CD4-positive, alpha-beta T cell treated with Interleukin-10 for 1 hour (primary cell): ENCODE results near the gene LMAN2L.

Experiments
- DNase-seq: peaks from one replicate; pipeline ENCODE4 v3.0.0-alpha.2; 2020

LMAN2L gene

DNA sequence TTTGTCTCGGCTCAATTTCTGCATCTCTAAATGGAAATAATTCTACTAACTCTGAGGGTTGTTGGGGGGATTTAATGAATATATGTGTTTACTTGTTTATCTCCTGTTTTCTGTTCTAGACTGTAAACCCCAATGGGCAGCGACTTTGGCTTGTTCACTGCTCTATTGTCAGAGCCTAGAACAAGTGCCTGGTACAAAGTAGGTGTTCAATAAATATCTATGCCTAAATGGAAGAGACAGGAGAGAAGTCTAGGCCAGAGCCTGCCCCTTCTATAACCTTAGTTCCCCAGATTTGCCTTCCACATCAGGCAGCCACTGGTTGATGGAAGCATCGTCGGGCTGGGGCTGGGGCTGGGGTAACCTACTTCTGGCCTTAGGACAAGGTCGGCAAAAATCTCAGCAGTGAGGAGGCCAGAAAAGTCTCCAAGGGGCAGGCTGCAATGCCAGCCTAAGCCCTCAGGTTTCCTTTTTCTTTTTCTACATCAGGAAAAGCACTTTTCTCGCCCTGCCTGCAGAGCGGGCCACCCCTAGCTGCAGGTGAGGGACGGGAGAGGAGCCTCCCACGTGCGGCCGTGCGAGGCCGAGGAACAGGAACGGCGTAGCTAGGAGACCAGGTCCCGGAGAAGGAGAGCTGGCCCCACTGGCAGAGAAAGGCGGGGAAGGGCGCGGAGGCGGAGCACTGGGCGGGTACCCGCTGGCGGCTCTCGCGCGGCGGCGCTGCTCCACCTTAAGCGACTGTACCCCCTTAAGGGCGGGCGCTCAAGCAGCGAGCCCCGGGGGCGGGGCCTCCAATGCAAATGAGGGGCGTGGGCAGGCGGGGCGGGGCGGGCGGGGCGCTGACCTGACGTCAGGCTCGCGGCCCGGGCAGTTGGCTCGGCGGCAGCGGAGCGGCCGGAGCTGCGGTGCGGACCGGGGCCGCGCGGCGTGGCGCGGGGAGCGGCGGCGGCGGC, 20.4 kb upstream of the LMAN2L start, which contains the start of gene CNNM4:
Gene CNNM4 (plus strand): TSS at position 867 of the 950 bp plus-strand sequence. CDS start 98 bp downstream, outside the sequence.
- DNase-seq, result peak; percentile 91

DNA sequence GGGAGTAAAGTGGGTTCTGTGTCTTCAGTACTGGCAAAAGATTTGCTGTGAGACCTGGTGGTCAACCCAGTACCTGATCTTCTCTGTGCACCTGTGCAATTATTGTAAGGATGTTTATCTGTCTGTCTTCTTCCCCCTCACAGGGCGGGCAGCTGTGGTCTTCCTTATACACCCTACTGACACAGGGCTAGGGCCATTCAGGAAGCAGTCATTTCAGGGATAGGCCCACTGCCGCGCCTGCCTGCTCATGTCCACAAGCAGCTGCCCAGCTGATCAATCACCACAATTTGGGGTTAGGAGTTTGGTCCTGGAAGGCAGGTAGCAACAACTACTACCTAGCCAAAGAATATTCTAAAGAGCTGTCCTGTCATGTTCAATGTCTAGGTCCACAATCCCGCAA, 19.7 kb upstream of the LMAN2L start:
- DNase-seq, result no peak

DNA sequence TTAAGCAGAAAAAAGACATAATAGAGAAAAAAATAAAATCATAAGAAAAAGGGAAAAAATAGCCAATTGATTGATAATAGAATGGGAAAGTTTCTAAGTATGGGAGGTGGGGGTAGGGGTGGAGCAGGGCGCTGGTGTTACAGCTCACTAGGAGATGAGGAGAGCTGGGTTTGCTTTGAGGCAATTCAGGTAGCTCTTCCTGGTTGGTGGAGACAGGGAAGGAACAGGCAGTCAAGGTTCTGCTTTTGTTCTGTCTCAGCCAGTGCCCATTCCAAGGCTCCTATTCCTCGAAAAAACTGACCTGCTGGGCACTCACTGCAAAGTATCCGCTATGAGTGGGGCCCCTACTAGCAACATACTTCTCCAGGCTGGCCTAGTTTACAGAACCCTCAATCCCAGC, 19.1 kb upstream of the LMAN2L start:
- no peak for DNase-seq

DNA sequence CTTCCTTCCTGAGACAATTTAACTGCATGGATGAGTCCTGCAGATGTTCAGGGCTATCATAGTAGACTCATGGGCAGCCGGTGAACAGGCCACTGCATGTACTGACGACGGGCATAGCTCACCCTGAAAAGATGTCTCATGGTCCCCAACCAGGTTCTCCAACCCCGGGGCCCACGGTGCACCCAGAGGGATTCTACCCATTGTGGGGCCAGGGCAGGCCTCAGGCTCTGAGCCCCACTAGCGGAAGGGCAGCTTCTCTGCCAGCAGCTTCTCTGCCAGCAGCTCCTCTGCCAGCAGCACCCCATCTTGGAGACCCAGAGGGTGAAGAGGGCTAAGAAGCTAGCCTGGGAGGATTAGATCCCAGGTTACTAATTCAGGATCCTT, 17.6 kb upstream of the LMAN2L start:
- no peak for DNase-seq

DNA sequence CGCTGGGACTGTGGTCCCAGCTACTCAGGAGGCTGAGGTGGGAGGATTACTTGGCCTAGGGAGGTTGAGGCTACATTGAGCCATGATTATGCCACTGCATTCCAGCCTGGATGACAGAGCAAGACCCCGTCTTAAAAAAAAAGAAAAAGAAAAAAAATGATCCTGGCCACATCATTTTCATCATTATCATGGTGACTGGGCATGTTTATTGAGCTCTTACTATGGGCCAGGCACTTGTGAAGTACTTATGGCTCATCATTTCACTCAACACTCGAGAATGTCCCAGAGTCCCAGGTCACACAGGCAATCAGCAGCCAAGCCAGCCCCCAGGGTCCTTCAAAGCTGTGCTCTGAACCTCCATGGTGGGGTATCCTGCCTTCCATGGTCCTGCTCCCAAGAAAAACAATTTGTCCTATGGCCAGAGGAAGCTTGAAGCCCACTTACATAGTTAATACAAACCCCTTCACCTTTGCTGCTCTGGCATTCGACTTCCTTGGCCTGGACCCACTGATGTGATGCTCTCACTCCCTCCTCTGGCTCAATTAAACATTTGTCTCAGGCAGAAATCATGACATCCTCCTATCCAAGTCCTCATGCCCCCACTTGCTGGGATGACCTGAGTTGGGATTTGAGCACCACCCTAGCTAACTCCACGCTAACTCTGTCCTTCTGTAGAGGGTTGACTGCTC, 17.1 kb upstream of the LMAN2L start:
- DNase-seq, result no peak

DNA sequence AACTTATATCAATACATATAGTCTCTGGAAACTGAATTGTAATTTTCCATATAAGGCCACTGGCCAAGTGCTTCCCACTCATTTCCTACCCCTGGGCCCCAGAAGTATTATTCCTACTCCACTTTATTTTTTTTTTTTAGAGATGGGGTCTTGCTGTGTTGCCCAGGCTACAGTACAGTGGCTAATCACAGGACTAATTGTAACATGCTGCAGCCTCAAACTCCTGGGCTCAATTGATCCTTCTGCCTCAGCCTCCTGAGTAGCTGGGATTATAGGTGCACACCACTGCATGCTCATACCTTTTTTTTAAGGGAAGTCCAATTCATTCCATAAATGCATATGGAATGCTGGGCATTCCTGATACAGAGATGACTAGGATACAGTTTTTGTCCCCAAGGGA, 14.5 kb upstream of the LMAN2L start:
- DNase-seq, result no peak

DNA sequence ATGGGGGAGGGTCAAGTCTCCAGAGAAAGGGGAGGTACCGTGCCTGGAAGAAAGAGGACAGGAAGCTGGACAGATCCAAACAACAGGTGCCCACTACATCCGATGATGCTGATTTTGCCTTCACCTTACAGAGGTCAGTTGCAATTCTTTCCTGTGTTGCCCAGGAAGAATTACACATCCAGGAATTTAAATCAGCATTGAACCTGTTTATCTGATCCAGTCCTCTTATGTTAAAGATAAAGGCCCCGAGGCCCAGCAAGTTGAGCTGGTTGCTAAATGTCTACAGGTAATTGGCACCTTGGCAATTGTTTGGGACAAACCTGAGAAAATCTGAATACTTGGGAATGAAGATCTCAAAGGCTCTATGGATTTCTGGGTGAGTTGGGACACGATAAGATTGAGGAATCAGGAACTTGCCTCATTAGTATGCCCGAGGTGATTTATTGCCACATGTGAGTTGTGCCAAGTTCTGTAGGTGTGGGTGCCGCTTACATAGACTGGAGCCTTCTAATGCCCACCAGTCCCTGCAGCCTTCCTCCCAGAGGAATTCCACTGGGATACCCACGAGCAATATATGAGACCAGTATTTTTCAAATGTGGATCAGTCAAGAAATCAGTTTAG, 13.9 kb upstream of the LMAN2L start:
- DNase-seq, result no peak

DNA sequence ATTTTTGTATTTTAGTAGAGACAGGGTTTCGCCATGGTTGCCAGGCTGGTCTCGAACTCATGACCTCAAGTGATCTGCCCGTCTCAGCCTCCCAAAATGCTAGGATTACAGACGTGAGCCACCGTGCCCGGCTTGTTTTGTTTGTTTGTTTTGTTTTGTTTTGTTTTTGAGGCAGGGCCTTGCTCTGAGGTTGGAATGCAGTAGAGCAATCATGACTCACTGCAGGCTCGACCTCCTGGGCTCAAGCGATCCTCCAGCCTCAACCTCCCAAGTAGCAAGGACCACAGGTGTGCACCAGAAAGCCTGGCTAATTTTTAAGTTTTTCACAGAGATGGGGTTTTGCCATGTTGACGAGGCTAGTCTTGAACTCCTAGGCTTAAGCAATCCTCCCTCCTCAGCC, 11.9 kb upstream of the LMAN2L start:
- no peak for DNase-seq

DNA sequence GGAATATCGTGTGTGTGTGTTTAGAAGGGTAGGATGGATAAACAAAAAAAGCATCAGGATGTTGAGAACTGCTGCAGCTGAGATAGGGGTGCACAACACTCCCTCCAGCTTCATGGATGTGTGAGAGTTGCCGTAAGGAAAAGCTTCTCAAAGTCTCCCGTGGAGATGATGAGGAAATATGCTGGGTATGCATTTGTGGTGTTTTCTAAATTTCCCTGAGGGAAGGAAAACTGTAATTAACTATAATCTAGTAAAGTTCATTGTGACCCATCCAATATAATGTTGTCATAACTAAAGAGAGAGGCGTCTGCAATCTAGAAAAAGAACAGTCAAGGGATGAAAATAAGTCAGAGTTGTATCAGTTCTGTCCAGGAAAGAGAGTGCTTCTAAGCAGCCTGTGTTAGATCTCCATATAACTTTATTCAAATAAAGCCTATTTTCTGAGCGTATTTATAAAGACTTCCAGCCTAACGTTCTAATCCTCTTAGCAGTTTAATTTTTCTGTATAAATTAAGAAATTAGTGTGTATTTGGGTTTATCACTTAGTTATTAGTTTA, 7.3 kb upstream of the LMAN2L start:
- DNase-seq, result no peak

DNA sequence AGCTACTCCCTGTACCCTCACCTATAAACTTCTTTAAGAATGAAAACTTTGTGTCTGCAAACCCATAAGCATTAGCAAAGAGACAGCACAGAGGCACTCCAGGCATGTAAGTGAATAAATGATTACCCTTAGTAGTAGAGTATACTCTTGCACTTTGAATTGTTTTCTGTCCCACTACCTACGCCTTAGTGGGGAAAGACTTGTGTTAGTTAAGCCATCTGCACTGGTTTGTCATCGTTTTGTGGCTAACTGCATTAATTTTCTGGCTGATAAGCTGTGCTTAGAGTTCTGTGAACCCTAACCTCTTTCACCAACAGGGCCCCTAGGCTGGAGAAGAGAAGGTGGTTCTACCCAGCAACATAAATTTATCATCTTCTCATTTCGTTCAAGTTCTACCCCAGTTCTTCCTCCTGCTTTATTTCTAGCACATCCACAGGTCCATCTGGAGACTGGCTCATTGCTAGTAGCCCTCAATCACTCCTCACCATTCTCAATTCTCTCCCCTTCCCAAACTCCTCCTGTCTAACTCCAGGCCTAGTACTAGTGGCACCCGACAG, 710 bp downstream of the LMAN2L start:
- DNase-seq, result no peak

DNA sequence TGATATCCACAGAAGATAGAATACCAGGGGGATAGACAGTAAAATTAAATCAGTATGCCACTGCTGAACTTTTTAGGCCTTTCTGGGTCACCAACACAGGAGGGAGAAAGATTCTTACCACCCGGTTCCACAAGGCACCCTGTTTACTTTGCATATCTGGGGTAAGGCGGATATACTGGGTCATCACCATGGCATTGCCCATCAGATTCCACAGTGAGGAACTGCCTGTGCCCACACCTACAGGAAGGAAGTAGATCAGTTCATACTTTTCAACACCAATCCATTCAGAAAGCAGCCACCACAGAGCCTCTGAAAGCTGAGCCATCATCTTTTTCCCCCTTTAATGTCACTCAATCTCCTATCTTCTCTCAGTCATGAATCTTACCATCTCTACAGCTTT, 2.0 kb downstream of the LMAN2L start:
- DNase-seq, result peak; percentile 47

DNA sequence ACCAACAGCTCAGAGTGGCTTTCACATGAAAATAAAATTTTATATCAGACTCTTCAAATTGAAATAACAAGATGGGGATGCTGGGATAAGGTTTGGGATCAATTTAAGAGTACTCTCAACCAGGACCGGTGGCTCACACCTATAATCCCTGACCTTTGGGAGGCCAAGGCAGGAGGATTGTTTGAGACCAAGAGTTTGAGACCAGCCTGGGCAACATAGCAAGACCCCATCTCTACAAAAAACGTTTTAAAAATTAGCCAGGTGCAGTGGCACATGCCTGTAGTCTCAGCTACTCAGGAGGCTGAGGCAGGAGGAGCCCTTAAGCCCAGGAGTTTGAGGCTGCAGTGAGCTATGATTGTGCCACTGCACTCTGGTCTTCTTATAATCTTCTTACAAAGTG, 2.6 kb downstream of the LMAN2L start:
- DNase-seq, result no peak

DNA sequence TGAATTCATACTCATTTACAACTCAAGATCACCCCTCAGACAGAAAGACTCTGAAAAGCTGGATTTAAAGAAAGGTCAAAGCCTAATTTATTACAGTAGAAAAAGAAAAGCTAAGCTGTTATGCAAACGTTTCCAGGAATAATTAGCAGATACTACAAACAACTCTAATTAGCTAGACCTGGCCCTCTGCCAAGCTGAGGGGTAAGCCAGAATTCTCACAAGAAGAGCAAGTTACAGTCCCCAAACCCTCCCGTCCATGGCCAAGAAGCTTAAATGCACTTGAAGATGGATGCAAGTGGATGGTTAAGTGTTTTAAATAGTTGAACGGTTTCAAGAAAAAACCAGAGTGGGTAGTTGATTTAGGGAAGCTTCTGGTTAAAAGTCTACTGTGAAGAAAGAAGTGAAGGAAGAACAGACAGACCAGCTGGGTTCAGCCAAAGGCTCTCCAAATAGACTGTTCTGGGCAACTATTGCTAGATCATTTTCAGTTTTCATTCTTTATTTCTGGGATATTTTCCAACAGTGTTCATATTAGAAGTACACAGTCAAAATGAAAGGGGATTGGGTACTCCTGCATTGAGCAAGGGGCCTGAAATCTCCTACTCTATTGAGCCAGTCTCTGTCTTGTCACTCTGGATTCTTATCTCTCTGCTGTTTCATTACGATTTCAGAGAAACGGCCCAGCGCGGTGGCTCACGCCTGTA, 4.8 kb downstream of the LMAN2L start:
- DNase-seq, result no peak

DNA sequence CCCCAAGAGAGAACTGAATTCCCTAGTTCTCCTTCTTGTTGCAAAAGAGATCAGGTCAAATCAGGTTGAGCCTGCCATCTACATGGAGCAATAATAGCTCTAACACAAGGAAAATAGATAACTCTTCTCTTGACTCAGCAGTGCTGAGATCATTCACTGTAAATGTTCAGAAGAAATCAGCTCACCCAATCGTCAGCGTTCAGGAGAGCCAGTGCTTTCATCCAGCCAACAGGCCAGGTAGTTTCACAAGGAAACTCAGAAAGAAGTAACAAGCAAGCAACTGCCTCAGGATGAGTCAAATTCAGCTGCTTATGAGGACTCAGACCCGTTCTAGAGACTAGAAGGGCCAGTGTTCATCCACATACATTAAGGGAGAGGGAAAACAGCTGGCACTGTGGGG, 5.9 kb downstream of the LMAN2L start:
- no peak for DNase-seq

DNA sequence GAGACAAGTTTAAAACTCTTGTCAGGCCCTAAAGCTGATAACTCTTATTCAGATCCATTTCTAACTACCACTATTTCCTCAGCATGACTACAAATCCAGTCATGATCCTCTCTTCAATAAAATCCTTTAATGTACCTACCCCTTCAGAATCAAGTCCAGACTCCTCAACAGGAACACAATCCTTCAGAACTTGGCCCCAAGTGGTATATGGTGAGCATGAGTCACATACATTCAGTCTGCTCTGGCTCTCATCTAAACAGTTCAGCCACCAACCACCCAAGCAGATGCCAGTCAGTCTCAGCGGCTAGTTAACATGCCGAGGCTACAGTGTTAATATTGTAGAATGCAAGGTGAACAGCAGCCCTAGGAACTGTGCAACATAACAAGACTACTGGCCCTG, 9.7 kb downstream of the LMAN2L start:
- DNase-seq, result no peak

DNA sequence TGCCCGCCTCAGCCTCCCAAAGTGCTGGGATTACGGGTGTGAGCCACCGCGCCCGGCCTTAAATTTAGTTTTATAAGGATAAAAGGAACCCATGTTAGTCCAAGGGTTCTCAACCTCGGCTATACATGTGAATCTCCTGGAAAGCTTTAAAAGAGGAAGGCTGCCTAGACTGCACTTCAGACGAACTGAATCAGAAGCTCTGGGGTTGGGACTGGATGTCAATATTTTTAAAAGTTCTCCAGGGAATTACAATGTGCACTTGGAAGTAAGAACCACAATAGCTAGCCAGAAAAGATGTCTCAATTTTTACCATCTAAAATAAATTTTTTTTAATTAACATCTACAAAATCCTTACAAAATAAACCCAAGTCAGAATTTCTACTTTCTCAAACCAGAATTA, 10.1 kb downstream of the LMAN2L start:
- DNase-seq, result no peak

DNA sequence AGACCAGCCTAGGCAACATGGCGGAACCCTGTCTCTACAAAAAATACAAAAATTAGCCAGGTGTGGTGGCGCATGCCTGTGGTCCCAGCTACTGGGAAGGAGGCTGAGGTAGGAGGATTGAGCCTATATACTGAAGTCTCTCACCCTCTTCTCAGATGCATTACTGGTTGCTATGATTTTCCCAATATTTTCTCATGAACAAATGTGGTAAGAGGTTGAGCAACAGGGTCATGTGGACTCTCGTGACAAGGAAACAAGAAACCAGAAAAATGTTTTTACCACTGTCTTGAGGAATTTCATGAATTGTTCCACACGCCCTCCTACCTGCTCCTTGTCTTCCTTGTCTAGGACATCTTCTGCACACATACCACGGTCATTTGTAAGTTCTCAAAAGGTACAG, 12.4 kb downstream of the LMAN2L start:
- DNase-seq, result no peak

DNA sequence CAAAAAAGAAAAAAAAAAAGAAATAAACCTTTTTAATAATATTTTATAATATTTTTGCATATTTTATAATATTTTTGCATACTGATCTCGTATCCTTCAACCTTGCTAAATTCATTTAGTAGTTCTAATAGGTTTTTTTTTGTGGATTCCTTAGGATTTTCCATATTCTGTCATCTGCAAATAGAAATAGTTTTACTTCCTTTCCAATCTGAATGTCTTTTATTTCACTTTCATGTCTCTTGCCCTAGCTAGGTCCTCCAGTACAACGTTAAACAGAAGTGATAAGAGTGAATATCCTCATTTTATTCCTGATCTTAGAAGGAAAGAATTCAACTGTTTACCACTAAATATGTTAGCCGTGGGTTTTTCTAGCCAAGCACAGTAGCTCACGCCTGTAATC, 13.7 kb downstream of the LMAN2L start:
- DNase-seq, result no peak

DNA sequence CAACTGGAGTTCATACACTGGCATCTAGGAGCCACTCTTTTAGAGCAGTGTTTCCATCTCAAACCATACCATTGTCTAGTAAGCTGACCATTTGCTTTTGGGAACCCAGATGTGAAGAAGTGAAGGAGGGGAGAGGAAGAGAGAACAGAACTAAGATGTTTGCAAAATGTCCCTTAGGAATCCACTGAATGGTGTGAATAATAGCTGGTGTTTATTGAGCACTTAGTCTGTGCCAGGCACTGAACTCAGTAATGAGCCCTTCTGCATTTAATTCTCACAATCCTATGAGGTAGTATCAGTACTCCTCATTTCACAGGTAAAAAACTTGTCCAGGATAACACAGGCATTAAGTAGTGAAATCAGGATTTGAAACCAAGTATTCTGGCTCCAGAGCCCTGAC, 23.5 kb downstream of the LMAN2L start:
- DNase-seq, result no peak

DNA sequence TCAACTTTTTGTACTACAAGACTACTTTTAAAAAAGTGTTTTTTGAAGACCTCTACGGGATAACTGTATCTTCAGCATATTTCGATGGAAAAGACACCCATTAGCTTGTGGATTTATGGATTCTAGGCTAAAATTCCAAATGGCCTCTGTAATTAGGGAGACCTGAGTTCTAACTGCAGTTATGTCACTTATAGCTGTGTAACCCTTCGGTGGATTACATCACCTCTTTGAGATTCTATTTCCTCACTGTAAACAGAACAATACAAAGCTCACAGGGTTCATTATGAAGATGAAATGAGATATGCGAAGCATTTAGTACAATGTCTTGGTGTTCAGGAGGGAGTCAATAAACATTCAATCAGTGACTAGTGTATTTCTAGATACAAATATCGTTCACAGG, 24.2 kb downstream of the LMAN2L start:
- no peak for DNase-seq

DNA sequence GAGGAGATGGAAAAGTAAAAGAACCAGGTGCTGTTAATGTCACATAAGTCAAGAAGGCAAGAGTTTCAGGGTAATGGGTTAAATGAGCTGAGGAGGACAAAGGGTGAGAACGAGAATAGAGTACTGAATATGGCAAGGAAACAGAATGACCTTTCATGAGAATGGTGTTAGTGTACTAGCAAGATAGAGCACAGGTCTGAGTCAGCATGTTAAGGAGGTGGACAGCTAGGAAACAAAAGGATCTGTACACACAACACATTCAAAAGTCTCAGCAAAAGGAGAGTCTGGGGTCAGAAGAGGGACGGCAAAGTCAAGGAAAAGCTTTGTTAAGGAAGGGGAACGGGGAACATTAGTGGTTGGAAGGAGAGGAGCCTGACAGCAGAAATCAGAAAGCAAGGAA, 28.9 kb downstream of the LMAN2L start:
- DNase-seq, result no peak

DNA sequence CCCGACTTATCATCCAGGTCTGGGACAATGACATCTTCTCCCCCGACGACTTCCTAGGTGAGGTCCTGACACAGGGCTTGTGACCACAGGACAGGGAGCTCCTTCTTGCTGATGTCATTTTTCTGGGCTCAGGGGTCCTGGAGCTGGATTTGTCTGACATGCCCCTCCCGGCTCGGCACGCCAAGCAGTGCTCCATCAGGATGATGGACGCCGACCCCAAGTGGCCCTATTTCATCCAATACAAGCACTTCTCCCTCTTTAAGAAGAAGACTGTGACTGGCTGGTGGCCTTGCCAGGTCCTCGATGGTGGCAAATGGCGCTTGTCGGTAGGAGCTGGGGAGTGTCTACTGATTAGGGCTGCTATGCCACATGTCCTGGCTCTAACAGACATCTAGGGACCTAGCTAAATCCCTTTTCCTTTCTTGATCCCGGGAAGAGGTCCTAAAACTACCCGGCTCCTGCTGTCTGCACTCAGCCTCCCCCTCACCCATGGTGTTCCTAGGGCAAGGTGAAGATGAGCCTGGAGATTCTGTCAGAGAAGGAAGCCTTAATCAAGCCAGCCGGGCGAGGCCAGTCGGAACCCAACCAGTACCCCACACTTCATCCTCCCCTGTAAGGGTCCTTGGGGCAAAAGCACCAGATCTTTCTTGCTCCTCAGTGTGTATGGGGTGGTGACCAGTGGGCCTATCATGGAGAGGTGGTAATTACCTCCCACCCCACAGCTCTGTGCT, 36.7 kb downstream of the LMAN2L start:
- no peak for DNase-seq
